LNCAP (cell line): ENCODE data around the gene PLA2G4E.

ENCODE experiments used
- CTCF ChIP-seq: fragments of 450-650 bp; IDR thresholded peaks from 2 replicates; pipeline ENCODE4 v1.5.1; 2017; ENCODE audit warnings: mild to moderate bottlenecking

PLA2G4E gene

GRCh38 chr15:42065468-42065867 lies 44.6 kb upstream of the PLA2G4E start:
- no peak for TF ChIP-seq CTCF

- no peak for TF ChIP-seq CTCF
These were observed 44.2 kb upstream of the PLA2G4E start for GRCh38 chr15:42065033-42065432.

GRCh38 chr15:42064271-42064670 lies 43.4 kb upstream of the PLA2G4E start:
- TF ChIP-seq CTCF, result no peak

GRCh38 chr15:42063122-42063848 lies 42.4 kb upstream of the PLA2G4E start:
- TF ChIP-seq CTCF, result no peak

- TF ChIP-seq CTCF, result no peak
These were observed 41.5 kb upstream of the PLA2G4E start for GRCh38 chr15:42062284-42062806.

- TF ChIP-seq CTCF, result no peak
These were observed 40.0 kb upstream of the PLA2G4E start for GRCh38 chr15:42060797-42061196.

- TF ChIP-seq CTCF, result no peak
These were observed 39.6 kb upstream of the PLA2G4E start for GRCh38 chr15:42060477-42060763.
